Mesenchymal stem cell (in vitro differentiated cells and primary cell): Measurements from ENCODE around the gene WDR1.

ENCODE experiments used
- DNase-seq: peaks from one replicate; pipeline ENCODE4 v3.0.0-alpha.2; 2013
- H2AFZ ChIP-seq: one replicate; pipeline ENCODE4 v1.6.1; 2013; ENCODE audit warnings: low read depth, mild to moderate bottlenecking, control low read depth, inconsistent platforms, low read length, moderate library complexity
- H2AK5ac ChIP-seq: 2 replicates; pipeline ENCODE4 v1.6.1; 2013; ENCODE audit warnings: low read length, moderate library complexity, mild to moderate bottlenecking, inconsistent platforms; ENCODE audit not compliant: severe bottlenecking
- H2BK120ac ChIP-seq: one replicate; pipeline ENCODE4 v1.6.1; 2013; ENCODE audit warnings: low read depth, mild to moderate bottlenecking, inconsistent platforms, low read length, moderate library complexity
- H2BK12ac ChIP-seq, 2 experiments: one replicate each; pipeline ENCODE4 v1.6.1; 2013; ENCODE audit warnings: inconsistent platforms in 2 of 2, low read length in 2 of 2, mild to moderate bottlenecking in 2 of 2, moderate library complexity in 2 of 2, control low read depth in 1 of 2
- H2BK15ac ChIP-seq: one replicate; pipeline ENCODE4 v1.6.1; 2013; ENCODE audit warnings: mild to moderate bottlenecking, low read depth, inconsistent platforms; ENCODE audit not compliant: poor library complexity, severe bottlenecking
- H2BK5ac ChIP-seq: 2 replicates; pipeline ENCODE4 v1.6.1; 2013; ENCODE audit warnings: low read depth, mild to moderate bottlenecking, low read length, control low read depth, inconsistent platforms; ENCODE audit not compliant: poor library complexity, severe bottlenecking
- H3K14ac ChIP-seq, 2 experiments: one replicate each; pipeline ENCODE4 v1.6.1; 2013; ENCODE audit warnings: inconsistent platforms in 2 of 2, low read length in 2 of 2, control low read depth in 1 of 2, mild to moderate bottlenecking in 1 of 2, moderate library complexity in 1 of 2
- H3K18ac ChIP-seq, 2 experiments: one replicate each; pipeline ENCODE4 v1.6.1; 2013; ENCODE audit warnings: inconsistent platforms in 2 of 2, low read length in 2 of 2, control low read depth in 1 of 2, low read depth in 1 of 2, mild to moderate bottlenecking in 1 of 2
- H3K23ac ChIP-seq, 2 experiments: one replicate each; pipeline ENCODE4 v1.6.1; 2013; ENCODE audit warnings: inconsistent platforms in 2 of 2, low read length in 2 of 2, mild to moderate bottlenecking in 2 of 2, moderate library complexity in 2 of 2, control low read depth in 1 of 2
- H3K27ac ChIP-seq: 2 replicates; pipeline ENCODE4 v1.5.1; 2013; ENCODE audit warnings: mild to moderate bottlenecking, moderate library complexity, low read length, control low read depth, inconsistent platforms; ENCODE audit not compliant: poor library complexity, severe bottlenecking
- H3K27me3 ChIP-seq, 2 experiments: 2 replicates each; pipeline versions ENCODE4 v1.6.1 to v1.7.0; 2013; ENCODE audit warnings: low read length in 2 of 2, mild to moderate bottlenecking in 2 of 2, moderate library complexity in 2 of 2, control low read depth in 1 of 2, inconsistent platforms in 1 of 2; ENCODE audit not compliant: control insufficient read depth in 1 of 2, insufficient read depth in 1 of 2
- H3K36me3 ChIP-seq, 2 experiments: 2 replicates each; pipeline versions ENCODE4 v1.6.1 to v1.7.0; 2013; ENCODE audit warnings: low read length in 2 of 2, control low read depth in 1 of 2, inconsistent platforms in 1 of 2, low read depth in 1 of 2, mild to moderate bottlenecking in 1 of 2; ENCODE audit not compliant: insufficient read depth in 2 of 2, control insufficient read depth in 1 of 2
- H3K4ac ChIP-seq, 2 experiments: one replicate each; pipeline ENCODE4 v1.6.1; 2013; ENCODE audit warnings: inconsistent platforms in 2 of 2, low read length in 2 of 2, mild to moderate bottlenecking in 2 of 2, moderate library complexity in 2 of 2, control low read depth in 1 of 2, low read depth in 1 of 2
- H3K4me1 ChIP-seq: 2 replicates; pipeline ENCODE4 v1.6.1; 2013; ENCODE audit warnings: low read depth, low read length, control low read depth; ENCODE audit not compliant: control insufficient read depth, insufficient read depth
- H3K4me2 ChIP-seq: 2 replicates; pipeline ENCODE4 v1.6.1; 2013; ENCODE audit warnings: low read length, mild to moderate bottlenecking, inconsistent platforms; ENCODE audit not compliant: poor library complexity, severe bottlenecking
- H3K4me3 ChIP-seq, 2 experiments: 2 replicates each; pipeline versions ENCODE4 v1.5.1 to v1.7.0; 2013; ENCODE audit warnings: low read length in 2 of 2, mild to moderate bottlenecking in 2 of 2, control low read depth in 1 of 2, low read depth in 1 of 2; ENCODE audit not compliant: insufficient read depth in 1 of 2
- H3K79me1 ChIP-seq: replicated peaks from 2 replicates; pipeline ENCODE4 v1.6.1; 2013; ENCODE audit warnings: mild to moderate bottlenecking, control low read depth, low read length, inconsistent platforms; ENCODE audit not compliant: poor library complexity, severe bottlenecking
- H3K9ac ChIP-seq: 2 replicates; pipeline ENCODE4 v1.7.0; 2013; ENCODE audit warnings: mild to moderate bottlenecking, low read length, moderate library complexity
- H3K9me3 ChIP-seq: 2 replicates; pipeline ENCODE4 v1.7.0; 2013; ENCODE audit warnings: mild to moderate bottlenecking, low read length; ENCODE audit not compliant: control insufficient read depth
- H4K8ac ChIP-seq: one replicate; pipeline ENCODE4 v1.6.1; 2013; ENCODE audit warnings: inconsistent platforms, mild to moderate bottlenecking, low read length, moderate library complexity
- H4K91ac ChIP-seq: one replicate; pipeline ENCODE4 v1.6.1; 2013; ENCODE audit warnings: mild to moderate bottlenecking, low read length, inconsistent platforms
- WGBS: methylation state at CpG from one replicate; pipeline ENCODE4 v1.1.7; 2013; ENCODE audit warnings: mixed read lengths; 5-methylcytosine and 5-hydroxymethylcytosine counted together

The WDR1 gene

GRCh38 chr4:10158333-10158942, 41.8 kb upstream of the WDR1 start:
- Histone ChIP-seq H3K4me2 (no peak overlapping the region), H2BK5ac (no peak overlapping the region), H3K18ac (no peak overlapping the region), H3K9me3 (no peaks in the 10 kb centered on the region), H3K36me3 (no peaks in the 10 kb centered on the region), H3K4ac (no peak overlapping the region), H3K14ac (no peak overlapping the region), H2BK12ac (no peak overlapping the region), H3K27me3 (peaks cover 48 to 55% of the 10 kb centered on the region in 2 experiments), H3K9ac (no peak overlapping the region), H4K91ac (no peak overlapping the region), H2AFZ (no peak overlapping the region), H2BK120ac (no peak overlapping the region), H3K4me3 (no peak overlapping the region), H2AK5ac (no peak overlapping the region), H2BK15ac (no peak overlapping the region), H4K8ac (no peak overlapping the region), H3K79me1 (no peaks in the 10 kb centered on the region), H3K23ac (no peak overlapping the region), H3K4me1 (peaks cover 1% of the 10 kb centered on the region), H3K27ac (no peak overlapping the region)
- 82% methylated on average over 6 of the region's 9 CpGs for WGBS
- no peak for DNase-seq

- H2BK15ac ChIP-seq: no peak overlapping the region
- H3K14ac ChIP-seq: no peak overlapping the region
- peak overlapping the region; percentile 70 for H3K9ac ChIP-seq
- no peaks in the 10 kb centered on the region for H3K9me3 ChIP-seq
- no peak overlapping the region for H3K4me3 ChIP-seq
- H3K23ac ChIP-seq: no peak overlapping the region
- H3K27ac ChIP-seq: no peak overlapping the region
- H2BK12ac ChIP-seq: no peak overlapping the region
- H4K8ac ChIP-seq: no peak overlapping the region
- no peaks in the 10 kb centered on the region for H3K36me3 ChIP-seq
- 36% methylated on average over 5 of the region's 8 CpGs for WGBS
- H3K27me3 ChIP-seq: peaks cover 52% of the 10 kb centered on the region in 2 experiments
- H2BK5ac ChIP-seq: no peak overlapping the region
- H3K18ac ChIP-seq: no peak overlapping the region
- DNase-seq: peak; percentile 65
- H2AFZ ChIP-seq: no peak overlapping the region
- H2BK120ac ChIP-seq: no peak overlapping the region
- no peak overlapping the region for H4K91ac ChIP-seq
- no peak overlapping the region for H3K4me2 ChIP-seq
- no peaks in the 10 kb centered on the region for H3K79me1 ChIP-seq
- no peak overlapping the region for H3K4ac ChIP-seq
- no peak overlapping the region for H2AK5ac ChIP-seq
- peaks cover 1% of the 10 kb centered on the region for H3K4me1 ChIP-seq
Measured at GRCh38 chr4:10157478-10158332, 41.1 kb upstream of the WDR1 start.

GRCh38 chr4:10154241-10154640, 37.6 kb upstream of the WDR1 start:
- H3K27me3 ChIP-seq: peaks cover 66 to 70% of the 10 kb centered on the region in 2 experiments
- no peak overlapping the region for H3K23ac ChIP-seq
- no peak for DNase-seq
- H3K79me1 ChIP-seq: no peaks in the 10 kb centered on the region
- H2BK15ac ChIP-seq: no peak overlapping the region
- no peak overlapping the region for H2BK120ac ChIP-seq
- no peak overlapping the region for H3K4me3 ChIP-seq
- WGBS: 34% methylated on average over 3 of the region's 3 CpGs
- no peak overlapping the region for H3K18ac ChIP-seq
- peaks cover 1% of the 10 kb centered on the region for H3K4me1 ChIP-seq
- H2AK5ac ChIP-seq: no peak overlapping the region
- no peak overlapping the region for H3K4me2 ChIP-seq
- no peak overlapping the region for H3K4ac ChIP-seq
- H2BK12ac ChIP-seq: no peak overlapping the region
- no peak overlapping the region for H2BK5ac ChIP-seq
- H4K91ac ChIP-seq: no peak overlapping the region
- H3K27ac ChIP-seq: no peak overlapping the region
- no peak overlapping the region for H3K14ac ChIP-seq
- H3K36me3 ChIP-seq: no peaks in the 10 kb centered on the region
- no peaks in the 10 kb centered on the region for H3K9me3 ChIP-seq
- H2AFZ ChIP-seq: no peak overlapping the region
- no peak overlapping the region for H3K9ac ChIP-seq
- H4K8ac ChIP-seq: no peak overlapping the region

- Histone ChIP-seq H3K4me1 (peaks cover 1% of the 10 kb centered on the region), H3K9ac (no peak overlapping the region), H3K4me2 (no peak overlapping the region), H3K4me3 (no peak overlapping the region), H4K8ac (no peak overlapping the region), H3K14ac (no peak overlapping the region), H3K27me3 (peaks cover 61 to 74% of the 10 kb centered on the region in 2 experiments), H2AK5ac (no peak overlapping the region), H2BK5ac (no peak overlapping the region), H3K18ac (no peak overlapping the region), H3K36me3 (no peaks in the 10 kb centered on the region), H3K79me1 (no peaks in the 10 kb centered on the region), H2BK15ac (no peak overlapping the region), H3K4ac (no peak overlapping the region), H3K9me3 (no peaks in the 10 kb centered on the region), H2BK12ac (no peak overlapping the region), H4K91ac (no peak overlapping the region), H3K27ac (no peak overlapping the region), H2AFZ (no peak overlapping the region), H2BK120ac (no peak overlapping the region), H3K23ac (no peak overlapping the region)
- DNase-seq: no peak
- WGBS: 63% methylated on average over 1 of the region's 1 CpG
Measured at GRCh38 chr4:10153161-10153560, 36.6 kb upstream of the WDR1 start.
